ENCODE measurements around the gene LMO3. TPM values are rescaled to one million over a fixed set of nuclear protein-coding genes. Genes with fewer than 3 reads are reported as not detected.

LMO3 gene
- total and polyA plus RNA-seq, 2 of the 4 experiments (the other 2 are of a cell fraction): 0.54 to 0.84 TPM

GRCh38 chr12:16604596-16605252 lies 1.2 kb downstream of the LMO3 start:
- H2AK9ac ChIP-seq (replicated peaks; ENCODE audit: low read depth, low read length, poor library complexity): no peak overlapping the region
- no peak overlapping the region for H3K27ac ChIP-seq (ENCODE audit: insufficient read depth, low read length)
- H4K5ac ChIP-seq (ENCODE audit: low read depth, low read length): no peak overlapping the region
- no peak overlapping the region for H4K91ac ChIP-seq (ENCODE audit: insufficient read depth, low read depth, low read length)
- H2AK5ac ChIP-seq (ENCODE audit: low read depth, low read length): no peak overlapping the region
- no peak overlapping the region for H3K18ac ChIP-seq (ENCODE audit: low read depth, low read length)
- H3K56ac ChIP-seq (ENCODE audit: extremely low read depth, insufficient read depth, low read length): no peak overlapping the region
- BruUV-seq (replicated peaks): no TSS peak
- DNase-seq (no peak), ATAC-seq (ENCODE audit: low read depth) (no peak)
- H2BK5ac ChIP-seq (ENCODE audit: low read depth, low read length, poor library complexity, severe bottlenecking): no peak overlapping the region
- H2AFZ ChIP-seq (replicated peaks; ENCODE audit: low read length, poor library complexity): peak overlapping the region; percentile 38
- ChIA-PET POLR2A (ENCODE audit: unreplicated experiment) (no interaction called here), CTCF (no interaction called here)
- H3K4me2 ChIP-seq (ENCODE audit: low read depth, low read length): peak overlapping the region; percentile 55
- in situ Hi-C loops (cut with MboI; ENCODE audit: low sequenced_read_pairs): no loop called here
- H3K9me1 ChIP-seq (ENCODE audit: insufficient read depth, low read length): no peaks in the 10 kb centered on the region; the same call in 1 of the 2 replicates
- H4K8ac ChIP-seq (ENCODE audit: low read depth in 2 of 2, low read length in 2 of 2): no peak overlapping the region
- no peaks in the 10 kb centered on the region for H3K79me1 ChIP-seq (ENCODE audit: low read depth in 1 of 2, low read length in 2 of 2)
- no peak overlapping the region for H3K14ac ChIP-seq (replicated peaks; ENCODE audit: low read depth, low read length)
- no peak overlapping the region for H3K9ac ChIP-seq (ENCODE audit: low read depth, low read length)
- H3K27me3 ChIP-seq (ENCODE audit: control insufficient read depth, insufficient read depth, low read length): peaks cover 19% of the 10 kb centered on the region
- H3K4me3 ChIP-seq (ENCODE audit: insufficient read depth, low read depth, low read length): no peak overlapping the region
- dilution Hi-C loops (cut with HindIII; ENCODE audit: low sequenced_read_pairs, unreplicated experiment): no loop called here
- intact Hi-C loops (cut with micrococcal nuclease): loop anchor here (2.0 to 5.0 kb wide), 3 partner anchors 50 to 622 kb away; no protein-coding TSS in a partner anchor
- H3K23ac ChIP-seq (ENCODE audit: low read depth, low read length): no peak overlapping the region
- no peak overlapping the region for H3K4ac ChIP-seq (ENCODE audit: low read depth, low read length)
- no peak overlapping the region for H2BK120ac ChIP-seq (ENCODE audit: low read depth, low read length)
- no peak overlapping the region for H2BK20ac ChIP-seq (ENCODE audit: low read depth, low read length)
- no peaks in the 10 kb centered on the region for H3K9me3 ChIP-seq (ENCODE audit: control insufficient read depth, insufficient read depth, low read length)
- 0% methylated on average over 2 of the region's 22 CpGs; no CpG with 5 or more reads in 1 of the 2 experiments for WGBS, 2 experiments (ENCODE audit: extremely low coverage in 2 of 2, insufficient read length in 1 of 2)
- peaks cover 2% of the 10 kb centered on the region; the same call in 1 of the 2 replicates for H3K4me1 ChIP-seq (ENCODE audit: control insufficient read depth, insufficient read depth, low read length)
- TF ChIP-seq MXI1 (IDR thresholded peaks at IDR 0.05; ENCODE audit: borderline replicate concordance, low read depth, low read length): no peak
- H2BK15ac ChIP-seq (ENCODE audit: low read depth, low read length): no peak overlapping the region
- no peaks in the 10 kb centered on the region for H3K36me3 ChIP-seq (ENCODE audit: control insufficient read depth, insufficient read depth, low read length)
- no peaks in the 10 kb centered on the region for H4K20me1 ChIP-seq (ENCODE audit: insufficient read depth, low read length)
